Measurements from ENCODE around the gene MMAB. TPM values are rescaled to one million over a fixed set of nuclear protein-coding genes. Genes with fewer than 3 reads are reported as not detected.

The MMAB gene
- total and polyA plus RNA-seq, 5 experiments from 2014 or later: 20.6 to 39.1 (median 28.2) TPM

Other genes with a start within 250 kb of the MMAB start
- gene MYO1H, start 225.6 kb downstream of the MMAB start, total RNA-seq: not detected
- gene MYO1H, start 225.6 kb downstream of the MMAB start, polyA plus RNA-seq: not detected
- gene KCTD10, start 96.2 kb downstream of the MMAB start, total RNA-seq: 10 to 100 TPM; 25.8 to 30.0 TPM
- 10 to 100 TPM; 16.3 to 21.6 (median 20.0) TPM for gene KCTD10, start 96.2 kb downstream of the MMAB start, polyA plus RNA-seq
- gene UBE3B, start 95.9 kb downstream of the MMAB start, total RNA-seq: 10 to 100 TPM; 46.9 to 48.7 TPM
- 10 to 100 TPM; 14.0 to 19.4 (median 17.1) TPM for gene UBE3B, start 95.9 kb downstream of the MMAB start, polyA plus RNA-seq
- gene MVK, start 290 bp upstream of the MMAB start, total RNA-seq: 10 to 100 TPM in 1 of 2 experiments, 1 to 10 TPM in 1; 9.2 to 11.5 TPM
- 1 to 10 TPM; 2.6 to 3.6 (median 2.7) TPM for gene MVK, start 290 bp upstream of the MMAB start, polyA plus RNA-seq
- 1 to 10 TPM; 1.6 TPM for gene FAM222A, start 140.3 kb upstream of the MMAB start, total RNA-seq
- under 1 TPM; 0.16 to 0.28 (median 0.22) TPM for gene FAM222A, start 140.3 kb upstream of the MMAB start, polyA plus RNA-seq

Data from naive thymus-derived CD8-positive, alpha-beta T cell (primary cell).